Rectal smooth muscle tissue (tissue), 1 donor: ENCODE measurements around the gene PIP5KL1.

ENCODE experiments used
- H3K27ac ChIP-seq: one replicate; pipeline ENCODE4 v1.7.0; 2013; ENCODE audit warnings: low read depth, low read length, inconsistent platforms
- H3K27me3 ChIP-seq: one replicate; pipeline ENCODE4 v1.7.0; 2013; ENCODE audit warnings: low read length; ENCODE audit not compliant: control insufficient read depth, insufficient read depth
- H3K36me3 ChIP-seq: one replicate; pipeline ENCODE4 v1.7.0; 2013; ENCODE audit warnings: low read length; ENCODE audit not compliant: control insufficient read depth, insufficient read depth
- H3K4me1 ChIP-seq: one replicate; pipeline ENCODE4 v1.7.0; 2013; ENCODE audit warnings: low read length; ENCODE audit not compliant: control insufficient read depth, insufficient read depth
- H3K4me3 ChIP-seq: one replicate; pipeline ENCODE4 v1.7.0; 2013; ENCODE audit warnings: low read length
- H3K9ac ChIP-seq: one replicate; pipeline ENCODE4 v1.7.0; 2013; ENCODE audit warnings: low read length

Gene PIP5KL1

DNA sequence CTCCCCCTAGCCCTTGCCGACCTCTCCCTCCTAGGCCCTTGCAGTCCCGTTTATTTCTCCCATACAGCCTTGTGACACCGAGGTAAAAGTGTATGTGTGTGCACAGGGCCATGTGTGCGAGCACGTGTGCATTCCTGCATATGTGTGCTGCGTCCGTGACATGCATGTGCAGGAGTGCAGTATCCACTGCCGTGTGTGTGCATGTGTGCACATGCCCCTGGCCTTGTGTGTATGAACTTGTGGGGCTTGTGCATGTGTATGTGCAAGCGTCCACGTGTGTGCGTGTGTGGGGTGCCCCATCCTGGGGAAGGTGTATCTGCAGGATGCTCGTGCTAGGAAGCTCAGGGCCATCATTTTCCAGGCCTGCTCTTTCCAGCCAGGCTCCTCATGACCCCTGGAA lies 59.7 kb downstream of the PIP5KL1 start:
- H3K4me1 ChIP-seq: peaks cover 20% of the 10 kb centered on the region
- no peak overlapping the region for H3K4me3 ChIP-seq
- H3K36me3 ChIP-seq: peaks cover 25% of the 10 kb centered on the region
- H3K27me3 ChIP-seq: no peaks in the 10 kb centered on the region
- no peak overlapping the region for H3K27ac ChIP-seq
- no peak overlapping the region for H3K9ac ChIP-seq
